ENCODE results near the gene WDR83.

WDR83 gene

GRCh38 chr19:12646551-12646950, 20.1 kb upstream of the WDR83 start:
- Histone ChIP-seq H3K4me1 (ENCODE audit: control insufficient read depth, low read length) (no peaks in the 10 kb centered on the region), H3K4me3 (ENCODE audit: low read length) (no peak overlapping the region), H3K9me2 (replicated peaks; ENCODE audit: control insufficient read depth, low read length) (no peaks in the 10 kb centered on the region), H4K20me1 (ENCODE audit: control insufficient read depth, insufficient read depth, low read depth, low read length) (no peaks in the 10 kb centered on the region), H3K4me2 (ENCODE audit: low read length) (no peak overlapping the region), H3K9me3 (ENCODE audit: control insufficient read depth, insufficient read depth, low read length) (no peaks in the 10 kb centered on the region), H3K36me3 (ENCODE audit: control insufficient read depth, low read length) (peaks cover 3% of the 10 kb centered on the region), H3K27ac (ENCODE audit: low read depth, low read length) (no peak overlapping the region), H3K27me3 (ENCODE audit: control insufficient read depth, low read length) (no peaks in the 10 kb centered on the region), H3F3A (ENCODE audit: control insufficient read depth, insufficient read depth) (no peaks in the 10 kb centered on the region), H3K79me2 (ENCODE audit: control insufficient read depth, low read length) (no peaks in the 10 kb centered on the region)
- TF ChIP-seq EZH2phosphoT487 (IDR thresholded peaks at IDR 0.05; ENCODE audit: borderline replicate concordance, low read length) (no peak), CTCF (IDR thresholded peaks at IDR 0.05; ENCODE audit: low read depth, low read length, poor library complexity, severe bottlenecking) (no peak)

GRCh38 chr19:12647047-12647446, 19.6 kb upstream of the WDR83 start:
- Histone ChIP-seq H3K27ac (ENCODE audit: low read depth, low read length) (no peak overlapping the region), H3F3A (ENCODE audit: control insufficient read depth, insufficient read depth) (no peaks in the 10 kb centered on the region), H3K4me3 (ENCODE audit: low read length) (no peak overlapping the region), H3K9me3 (ENCODE audit: control insufficient read depth, insufficient read depth, low read length) (no peaks in the 10 kb centered on the region), H3K36me3 (ENCODE audit: control insufficient read depth, low read length) (peaks cover 8% of the 10 kb centered on the region), H3K27me3 (ENCODE audit: control insufficient read depth, low read length) (no peaks in the 10 kb centered on the region), H3K9me2 (replicated peaks; ENCODE audit: control insufficient read depth, low read length) (no peaks in the 10 kb centered on the region), H4K20me1 (ENCODE audit: control insufficient read depth, insufficient read depth, low read depth, low read length) (no peaks in the 10 kb centered on the region), H3K4me1 (ENCODE audit: control insufficient read depth, low read length) (no peaks in the 10 kb centered on the region), H3K79me2 (ENCODE audit: control insufficient read depth, low read length) (no peaks in the 10 kb centered on the region), H3K4me2 (ENCODE audit: low read length) (no peak overlapping the region)
- TF ChIP-seq EZH2phosphoT487 (IDR thresholded peaks at IDR 0.05; ENCODE audit: borderline replicate concordance, low read length) (no peak), CTCF (IDR thresholded peaks at IDR 0.05; ENCODE audit: low read depth, low read length, poor library complexity, severe bottlenecking) (no peak)

- Histone ChIP-seq H3K4me3 (ENCODE audit: low read length) (no peak overlapping the region), H3K36me3 (ENCODE audit: control insufficient read depth, low read length) (peaks cover 8% of the 10 kb centered on the region), H3K4me2 (ENCODE audit: low read length) (no peak overlapping the region), H3K27me3 (ENCODE audit: control insufficient read depth, low read length) (no peaks in the 10 kb centered on the region), H3K79me2 (ENCODE audit: control insufficient read depth, low read length) (no peaks in the 10 kb centered on the region), H3F3A (ENCODE audit: control insufficient read depth, insufficient read depth) (no peaks in the 10 kb centered on the region), H3K9me2 (replicated peaks; ENCODE audit: control insufficient read depth, low read length) (no peaks in the 10 kb centered on the region), H4K20me1 (ENCODE audit: control insufficient read depth, insufficient read depth, low read depth, low read length) (no peaks in the 10 kb centered on the region), H3K27ac (ENCODE audit: low read depth, low read length) (no peak overlapping the region), H3K9me3 (ENCODE audit: control insufficient read depth, insufficient read depth, low read length) (no peaks in the 10 kb centered on the region), H3K4me1 (ENCODE audit: control insufficient read depth, low read length) (no peaks in the 10 kb centered on the region)
- TF ChIP-seq CTCF (IDR thresholded peaks at IDR 0.05; ENCODE audit: low read depth, low read length, poor library complexity, severe bottlenecking), result no peak
- no peak for TF ChIP-seq EZH2phosphoT487 (IDR thresholded peaks at IDR 0.05; ENCODE audit: borderline replicate concordance, low read length)
Observed at GRCh38 chr19:12647490-12648071, 19.0 kb upstream of the WDR83 start.

Data from DOHH2 (cell line).